HG03060 (cell line): ENCODE data around the gene FLT1.

ENCODE experiments used
- ATAC-seq: cut with Tn5 transposase; IDR thresholded peaks from one replicate; pipeline ENCODE4 v1.9.1; 2021; ENCODE audit warnings: low read depth, moderate number of reproducible peaks; ENCODE audit not compliant: unreplicated experiment

The FLT1 gene

DNA sequence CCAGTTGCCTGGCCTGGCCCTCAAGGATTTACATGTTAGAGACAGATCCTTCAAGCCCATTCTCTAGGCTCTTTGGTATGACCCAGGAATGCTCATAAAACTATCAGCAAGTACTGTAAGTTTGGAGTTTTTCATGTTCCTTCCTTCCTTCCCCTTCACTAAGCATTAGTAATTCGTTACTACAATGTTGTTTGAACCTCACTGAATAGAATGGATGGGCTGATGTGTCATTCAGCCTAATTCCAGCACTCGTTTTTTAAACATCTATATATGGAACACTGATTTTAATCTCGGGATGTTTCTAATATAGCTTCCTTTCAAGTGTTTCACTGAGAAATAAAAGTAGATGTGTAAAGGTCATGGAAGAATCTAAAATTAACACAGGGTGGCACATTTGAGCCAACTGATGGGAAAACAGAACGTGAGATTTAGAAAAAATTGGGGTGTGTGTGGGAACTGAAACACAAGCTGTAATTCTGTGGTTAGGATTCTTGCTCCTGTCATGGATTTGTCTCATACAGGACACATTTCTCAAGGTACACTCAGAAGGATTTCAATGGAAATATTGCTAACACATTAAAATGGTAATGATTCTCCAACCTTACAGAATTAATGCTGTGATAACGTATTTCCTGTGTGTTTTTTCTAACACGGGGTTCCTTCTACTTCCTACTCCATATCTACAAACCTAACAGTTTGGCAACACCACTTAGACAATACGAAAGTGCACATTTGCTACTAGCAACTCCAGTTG lies 93.4 kb downstream of the FLT1 start:
- no peak for ATAC-seq

DNA sequence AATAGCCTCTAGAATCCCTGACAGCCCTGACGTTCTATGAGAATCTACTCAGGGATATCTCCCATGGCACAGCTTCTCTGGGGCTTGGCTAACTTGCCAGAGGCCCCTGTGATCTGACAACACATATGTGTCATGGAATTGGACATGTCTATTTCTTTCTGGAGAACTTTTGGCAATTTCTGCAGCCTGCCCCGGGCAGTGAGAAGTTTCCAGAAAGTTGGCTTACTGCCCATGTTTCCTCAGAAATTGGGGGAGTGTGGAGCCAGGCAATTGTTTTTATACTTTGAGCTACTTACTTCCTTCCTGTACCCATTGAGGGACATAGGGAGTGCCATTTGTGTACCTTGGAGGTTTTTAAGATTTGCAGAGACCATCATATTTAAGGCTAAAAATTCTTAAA lies 98.9 kb downstream of the FLT1 start:
- ATAC-seq = no peak

DNA sequence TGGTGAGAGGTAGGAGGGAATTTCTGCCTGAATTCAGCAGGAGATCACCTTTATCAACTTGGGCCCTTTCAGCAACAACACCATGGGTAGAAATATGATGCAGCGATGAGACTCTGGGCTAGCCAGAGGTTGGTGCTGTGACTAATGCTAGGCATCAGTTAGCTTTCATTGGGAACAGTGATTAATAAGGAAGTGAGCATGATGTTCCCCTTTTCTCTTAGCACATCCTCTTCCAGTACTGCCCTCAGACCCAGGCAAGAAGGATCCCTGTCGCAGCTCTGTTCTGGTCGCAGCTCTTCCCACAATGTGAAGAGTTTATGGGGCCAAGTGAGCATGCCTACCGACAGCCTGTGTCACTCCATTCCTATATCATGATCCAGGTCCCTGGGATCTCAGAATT lies 100.5 kb downstream of the FLT1 start:
- ATAC-seq = no peak

DNA sequence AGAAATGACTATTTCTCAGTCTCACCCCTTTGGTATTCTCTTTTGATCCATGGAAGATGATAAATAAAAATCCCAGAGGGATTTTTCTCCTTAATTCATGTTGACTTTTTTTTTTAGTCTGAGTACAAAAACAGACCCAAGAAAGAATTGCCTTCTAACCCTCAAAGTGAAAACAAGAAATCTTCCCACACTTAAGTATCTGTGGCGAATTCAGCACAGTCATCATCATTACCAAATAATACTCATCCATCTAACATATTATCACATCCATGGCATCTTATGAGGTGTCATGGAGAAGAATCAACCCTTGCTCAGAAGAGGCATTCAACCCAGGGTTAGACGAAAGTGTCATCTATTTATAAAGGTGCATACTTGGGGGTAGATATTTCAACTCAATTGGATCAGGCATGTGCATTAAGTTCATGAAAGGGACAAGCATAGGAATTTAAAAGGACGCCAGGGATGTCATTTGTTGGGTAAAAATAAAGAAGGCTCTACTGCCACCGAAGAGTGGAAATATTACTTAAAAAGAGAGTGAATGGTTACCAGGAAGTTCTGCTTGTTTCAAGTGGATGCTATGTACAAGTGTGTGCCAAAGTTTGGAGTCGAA lies 101.9 kb downstream of the FLT1 start:
- ATAC-seq = no peak

DNA sequence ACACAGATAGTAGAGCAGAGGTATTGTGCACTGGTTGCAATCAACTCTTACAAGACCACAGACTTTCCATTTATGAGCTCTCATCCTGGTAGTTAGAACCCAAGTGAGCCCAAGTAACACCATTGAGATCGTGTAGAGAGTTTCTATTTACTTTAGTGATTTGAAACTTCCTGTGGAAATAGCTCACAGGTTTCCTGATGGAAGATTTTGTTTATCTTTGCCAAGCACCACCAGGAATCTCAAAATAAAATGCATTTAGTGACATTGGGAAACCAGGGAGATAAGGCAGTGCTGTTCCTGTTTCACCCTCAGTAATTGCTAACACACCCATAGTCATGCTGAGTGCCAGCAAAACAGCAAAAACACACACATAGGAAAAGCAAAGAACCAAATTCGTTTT lies 102.5 kb downstream of the FLT1 start:
- ATAC-seq = no peak

DNA sequence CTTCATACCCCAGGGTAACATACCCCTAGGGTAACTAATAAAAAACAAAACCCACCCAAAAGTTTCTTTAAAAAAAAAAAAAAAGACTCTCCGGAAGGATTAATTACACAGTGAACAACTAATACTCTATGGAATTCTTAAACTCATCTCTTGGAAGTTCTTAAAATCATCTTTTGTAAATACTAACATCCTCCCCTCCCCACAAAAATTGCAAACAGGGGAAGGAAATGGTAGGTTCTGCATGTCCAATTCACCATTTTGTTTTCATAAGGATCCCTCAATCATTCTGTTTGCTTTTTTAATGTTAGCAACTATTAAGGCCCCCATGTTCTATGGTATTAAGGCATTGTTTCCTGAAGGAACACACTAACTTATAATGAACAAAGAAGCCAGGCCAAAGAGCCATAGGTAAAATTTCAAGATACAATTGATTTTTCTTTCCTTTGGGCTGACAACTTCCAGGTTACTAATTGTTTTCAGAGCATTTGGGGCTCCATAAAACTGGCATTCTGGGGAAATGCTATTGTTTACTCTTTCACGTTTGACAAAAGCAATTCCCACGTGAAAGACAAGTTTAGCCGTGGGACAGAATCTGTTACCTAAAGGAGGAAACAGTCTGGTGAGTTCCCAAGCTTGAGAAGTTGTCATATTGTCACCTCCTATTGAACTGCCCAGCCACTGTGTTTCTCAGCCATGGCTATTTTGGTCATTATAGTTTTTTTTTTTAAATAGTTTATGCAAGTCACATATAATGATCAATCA lies 107.0 kb downstream of the FLT1 start:
- no peak for ATAC-seq

DNA sequence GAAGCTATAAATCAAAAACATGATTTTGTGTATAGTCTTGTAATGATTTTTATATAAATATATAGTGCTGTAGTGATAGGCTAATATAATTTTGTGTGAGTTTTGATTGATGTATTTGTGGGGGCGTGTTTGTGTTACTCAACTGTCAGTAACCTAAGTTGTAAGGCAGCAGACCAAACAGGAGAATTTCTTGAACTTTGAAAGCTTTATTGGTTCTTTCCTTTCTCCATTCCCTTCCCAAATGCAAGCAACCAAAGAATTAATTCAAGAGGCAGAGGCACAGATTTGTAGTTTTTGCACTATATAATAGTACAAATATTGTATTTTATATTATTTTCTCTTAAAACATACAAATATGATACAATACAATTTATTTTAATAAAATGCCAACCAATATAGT lies 109.6 kb downstream of the FLT1 start:
- no peak for ATAC-seq

DNA sequence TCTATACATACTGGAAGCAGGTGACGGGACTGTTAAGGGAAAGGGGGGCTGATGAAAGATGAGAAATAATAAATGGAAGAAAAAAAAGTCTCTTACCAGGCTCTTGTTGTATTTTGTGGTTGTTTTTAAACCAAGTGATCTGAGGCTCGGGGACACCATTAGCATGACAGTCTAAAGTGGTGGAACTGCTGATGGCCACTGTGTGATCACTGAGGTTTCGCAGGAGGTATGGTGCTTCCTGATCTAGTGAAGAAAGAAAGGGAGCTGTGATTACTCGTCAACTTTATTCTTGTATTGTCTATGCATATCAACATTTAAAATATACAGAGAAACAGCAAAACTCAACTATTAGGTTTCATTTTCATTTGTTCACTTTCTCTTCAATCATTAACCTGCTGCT lies 110.1 kb downstream of the FLT1 start:
- no peak for ATAC-seq

DNA sequence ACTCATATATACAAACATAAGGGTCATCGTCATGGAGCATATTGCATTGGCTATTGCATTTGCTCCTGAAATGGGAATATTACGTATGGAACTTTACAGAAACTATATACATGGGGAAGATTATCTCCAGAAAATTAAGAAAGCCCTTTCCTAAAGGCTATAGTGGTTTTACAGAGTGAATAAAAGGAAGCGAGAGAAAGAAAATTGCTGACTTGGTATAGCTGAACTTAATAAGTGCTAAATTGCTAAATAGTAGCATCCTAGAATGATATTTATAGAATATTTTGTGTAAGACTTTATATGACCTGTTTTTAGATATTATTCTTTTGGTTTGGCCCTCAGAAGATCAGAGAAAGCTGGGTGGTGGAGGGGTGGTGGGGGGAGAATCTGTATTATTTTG lies 114.6 kb downstream of the FLT1 start:
- ATAC-seq = no peak

DNA sequence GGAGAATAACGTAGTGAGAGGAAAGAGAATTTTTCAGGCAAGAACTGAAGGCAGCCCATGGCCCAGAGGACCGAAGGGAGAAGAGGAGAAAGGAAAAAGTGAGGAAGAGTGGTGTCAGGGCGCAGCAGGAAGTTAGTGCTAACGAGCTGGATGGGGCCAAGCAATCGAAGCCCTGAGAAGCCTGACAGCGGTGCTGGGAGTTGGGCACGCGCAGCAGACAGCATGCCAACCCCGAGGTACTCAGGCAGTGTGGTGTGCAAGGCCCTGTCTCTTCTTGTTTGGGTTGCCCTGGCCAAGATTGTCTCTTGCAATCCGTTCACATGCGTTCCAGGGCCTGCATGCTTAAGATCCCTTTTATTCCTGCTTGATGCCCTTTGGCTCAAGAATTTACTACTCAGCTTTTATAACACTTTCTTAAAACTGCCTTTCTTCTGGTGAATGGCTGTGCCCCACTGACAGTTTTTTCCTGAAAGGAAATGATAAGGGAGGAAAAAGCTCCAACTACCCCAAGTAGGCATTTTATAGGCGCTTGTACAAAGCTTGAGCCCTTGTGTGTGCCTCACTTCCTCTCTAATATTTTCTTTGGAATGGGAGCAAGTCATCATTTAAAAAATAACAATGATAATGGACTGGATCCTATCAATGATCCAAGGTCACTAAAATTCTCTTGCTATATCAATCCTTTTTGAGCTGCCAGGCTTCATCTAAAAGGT lies 115.4 kb downstream of the FLT1 start:
- ATAC-seq = no peak

DNA sequence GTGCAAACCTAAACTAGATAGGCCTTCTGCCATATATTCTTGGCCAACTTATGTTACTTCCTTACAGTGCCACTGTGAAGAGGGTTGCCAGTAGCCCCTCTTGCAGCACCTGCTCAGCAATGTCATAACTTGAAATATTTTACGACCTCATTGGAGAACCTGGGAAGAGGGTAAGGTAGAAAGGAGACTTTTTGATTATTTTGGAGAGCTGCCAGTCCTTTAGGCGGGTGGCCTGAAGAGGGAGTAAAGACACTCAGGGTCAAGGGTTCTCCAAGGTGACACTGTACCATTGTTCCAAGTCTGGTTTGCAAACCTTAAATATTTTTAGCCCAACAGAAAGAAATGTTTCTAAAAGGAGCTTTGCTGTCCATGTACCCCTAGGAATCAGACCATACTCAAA lies 118.3 kb downstream of the FLT1 start:
- no peak for ATAC-seq

DNA sequence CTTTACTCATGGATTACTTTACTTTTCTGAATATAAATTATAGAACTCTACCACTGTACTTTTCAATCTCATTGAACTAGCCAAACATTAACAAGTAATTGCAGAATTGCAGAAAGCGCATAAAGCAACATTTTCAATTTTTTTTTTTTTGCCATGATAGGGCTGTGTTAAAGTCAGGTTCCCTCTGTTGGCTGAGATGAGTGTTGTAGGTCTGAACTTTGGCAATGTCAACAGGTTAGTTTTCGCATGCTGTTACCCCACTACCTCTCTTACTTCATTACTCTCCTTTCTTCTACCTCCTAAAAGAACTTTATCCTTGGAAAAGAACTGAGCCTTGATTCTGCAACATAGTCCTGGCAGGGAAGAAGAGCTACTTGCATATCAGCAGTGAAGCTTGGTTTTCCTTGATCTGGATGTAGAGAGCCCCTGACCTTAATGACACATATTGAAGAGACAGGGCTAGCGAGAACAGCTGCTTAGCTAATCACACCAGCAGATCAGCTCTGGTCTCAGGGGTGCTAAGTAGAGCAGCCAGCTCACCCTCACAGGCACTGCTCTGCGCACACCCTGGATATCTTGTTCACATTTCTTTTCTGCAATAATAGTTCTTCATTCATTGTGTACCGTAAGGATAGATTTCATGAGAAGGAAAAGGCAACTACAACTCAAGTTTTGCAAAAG lies 119.5 kb downstream of the FLT1 start:
- ATAC-seq = no peak

DNA sequence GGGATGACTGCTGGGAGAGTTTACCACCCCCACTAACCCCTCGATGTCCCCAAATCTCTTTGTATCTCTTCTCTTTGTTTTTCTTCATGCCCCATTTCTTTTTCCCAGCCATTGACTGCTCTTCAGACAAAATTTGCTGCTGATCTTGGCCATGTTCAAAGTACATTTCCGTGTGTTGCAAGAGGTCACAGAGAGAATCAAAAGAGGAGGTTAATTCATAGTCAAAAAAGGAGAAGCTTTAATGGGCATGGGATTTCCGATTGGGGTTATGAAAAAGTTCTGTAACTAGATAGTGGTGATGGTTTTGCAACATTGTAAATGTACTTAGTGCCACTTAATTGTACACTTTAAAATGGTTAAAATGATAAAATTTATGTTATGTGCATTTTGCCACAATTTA lies 121.1 kb downstream of the FLT1 start:
- ATAC-seq = no peak

DNA sequence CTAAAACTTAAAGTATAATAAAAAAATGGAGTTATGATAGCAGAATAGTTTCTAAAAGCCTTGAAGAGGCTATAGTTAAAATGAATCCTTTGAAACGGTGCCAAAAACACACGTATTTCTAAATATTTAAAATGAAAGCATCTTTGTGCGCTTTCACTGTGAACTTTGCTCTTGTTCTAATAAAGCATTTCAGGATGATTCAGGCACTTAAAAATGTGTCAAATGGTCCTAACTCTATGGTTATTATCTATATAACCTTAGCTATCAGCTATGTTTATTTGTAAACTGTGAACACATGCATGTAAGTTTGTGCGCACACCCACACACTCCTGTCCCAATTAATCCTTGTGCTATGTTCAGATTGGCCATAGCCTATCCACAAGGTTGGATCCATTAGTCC lies 124.5 kb downstream of the FLT1 start:
- ATAC-seq = no peak

DNA sequence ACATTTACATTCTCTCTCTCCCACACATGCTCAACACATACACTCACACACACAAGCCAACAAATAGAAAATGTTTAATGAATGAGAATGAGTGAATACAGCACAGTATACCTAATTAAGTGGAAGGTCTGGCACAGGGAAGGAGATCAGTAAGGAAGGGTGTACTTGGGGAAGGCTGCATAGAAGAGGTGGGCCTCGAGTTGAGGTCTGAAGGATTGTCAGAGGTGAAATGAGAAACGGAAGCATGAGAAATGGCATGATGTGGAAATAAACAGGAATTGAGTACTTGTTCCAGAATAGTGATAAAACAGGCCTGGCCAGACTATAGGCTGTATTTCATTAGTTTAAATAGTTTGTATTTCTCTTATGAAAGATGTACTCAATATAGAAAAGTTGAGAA lies 136.2 kb downstream of the FLT1 start:
- no peak for ATAC-seq

DNA sequence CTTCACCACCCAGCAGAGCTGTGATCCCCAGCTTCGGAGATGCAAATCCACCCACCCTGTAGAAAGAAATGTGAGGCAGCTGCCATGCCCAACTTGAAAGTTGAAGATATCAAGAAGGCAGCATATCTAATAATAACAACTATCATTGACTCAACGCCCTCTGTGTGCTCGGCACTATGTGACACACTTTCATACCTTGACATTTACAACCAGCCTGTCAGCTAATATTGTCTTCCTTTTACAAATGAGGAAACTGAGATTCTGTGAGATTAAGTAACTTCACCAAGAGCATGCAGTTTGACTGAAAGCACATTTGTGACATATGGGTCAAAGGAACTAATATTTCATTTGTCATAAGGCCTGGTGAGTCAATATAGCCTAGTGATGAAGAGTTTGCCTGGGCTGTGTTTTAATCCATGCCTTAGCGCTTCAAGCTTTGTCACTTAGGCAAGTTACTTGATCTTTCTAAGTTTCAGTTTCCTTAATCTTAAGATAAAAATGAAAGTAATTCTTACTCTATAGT lies 137.0 kb downstream of the FLT1 start:
- no peak for ATAC-seq

DNA sequence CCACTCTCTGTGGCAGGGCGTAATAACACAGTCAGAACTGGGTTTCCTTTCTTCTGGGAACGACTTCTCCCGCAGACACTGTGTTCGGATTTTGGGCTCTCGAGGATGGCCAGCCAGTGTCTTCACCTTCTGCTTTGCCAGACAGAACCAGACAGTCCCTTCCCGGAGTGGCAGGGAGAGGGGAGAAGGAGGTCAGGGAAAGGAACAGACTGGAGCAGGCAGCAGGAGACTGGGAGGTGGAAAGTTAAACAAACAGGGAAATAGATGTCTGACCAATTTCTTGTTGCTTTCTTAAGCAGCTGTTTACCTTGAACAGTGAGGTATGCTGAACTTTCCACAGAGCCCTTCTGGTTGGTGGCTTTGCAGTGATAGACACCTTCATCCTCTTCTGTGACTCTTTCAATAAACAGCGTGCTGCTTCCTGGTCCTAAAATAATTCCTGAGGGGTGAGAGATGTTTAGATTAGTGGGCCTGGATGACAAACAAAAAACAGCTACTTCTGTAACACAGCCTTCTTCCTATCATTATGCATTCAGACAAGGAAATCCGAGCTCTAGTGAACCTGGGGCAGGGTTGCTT lies 137.6 kb downstream of the FLT1 start:
- no peak for ATAC-seq

DNA sequence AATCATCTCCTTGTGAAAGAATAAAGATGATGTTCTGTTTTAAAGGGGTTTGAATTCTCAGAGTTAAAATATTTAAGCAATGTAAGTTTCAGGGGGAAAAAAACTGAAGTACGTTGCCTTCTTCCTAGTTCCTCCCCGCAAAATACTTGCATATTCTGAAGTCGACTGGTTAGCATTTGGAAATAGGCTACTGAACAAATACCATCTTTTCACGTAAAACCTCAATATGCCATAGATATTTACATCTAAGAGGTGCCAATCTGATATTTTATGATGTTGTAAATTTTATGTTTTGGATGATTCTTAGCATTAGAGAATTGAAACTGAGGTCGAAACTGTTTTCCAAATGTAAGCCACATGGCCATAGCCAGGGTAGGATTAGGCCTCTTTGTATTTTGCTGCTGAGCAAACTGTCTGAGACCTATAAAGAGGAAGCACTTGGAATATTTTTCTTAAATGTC lies 138.3 kb downstream of the FLT1 start:
- no peak for ATAC-seq

DNA sequence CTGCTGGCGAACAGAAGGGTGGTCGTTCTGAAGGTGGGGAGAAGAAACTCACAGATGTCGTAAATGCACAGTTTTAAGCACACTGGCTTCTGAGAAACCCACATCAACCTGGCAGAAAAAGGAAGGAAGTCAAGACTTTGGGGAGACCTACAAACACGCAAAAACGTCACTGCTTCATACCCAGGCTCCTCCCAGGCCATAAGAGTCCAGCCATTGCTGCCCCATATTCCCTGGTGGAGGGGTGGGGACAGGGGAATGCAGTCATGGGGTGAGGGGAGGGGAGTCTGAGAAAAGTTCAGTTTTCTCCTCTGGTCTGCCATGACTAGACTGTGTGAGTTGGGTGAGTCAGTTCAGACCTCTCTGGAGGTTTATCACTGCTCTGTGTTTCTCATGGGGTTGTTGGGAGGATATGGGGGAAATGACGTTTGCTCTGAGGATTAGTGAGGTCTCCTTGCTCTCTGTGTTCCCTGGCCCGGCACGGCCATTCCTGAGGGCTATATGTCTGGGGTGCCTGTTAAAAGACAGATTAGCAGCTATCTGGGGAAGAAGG lies 139.0 kb downstream of the FLT1 start:
- ATAC-seq = no peak
